SU-DHL-6 (cell line): ENCODE data around the gene KBTBD7.

Source experiments
- H2AFZ ChIP-seq: fragments of 200-600 bp; sonication (generic); 2 replicates; pipeline ENCODE4 v1.6.1; 2014; ENCODE audit warnings: low read depth, mild to moderate bottlenecking, moderate library complexity, mixed read lengths, antibody characterized with exemption, low read length; ENCODE audit not compliant: severe bottlenecking
- H3F3A ChIP-seq: fragments of 200-600 bp; shearing (Covaris generic); 2 replicates; pipeline ENCODE4 v1.6.0; 2016; ENCODE audit warnings: antibody characterized with exemption, mild to moderate bottlenecking; ENCODE audit not compliant: insufficient read depth
- H3K27ac ChIP-seq: fragments of 200-600 bp; sonication (generic); 2 replicates; pipeline ENCODE4 v1.5.1; 2016; ENCODE audit warnings: low read depth, mild to moderate bottlenecking, low read length, moderate library complexity, mixed read lengths
- H3K27me3 ChIP-seq: fragments of 200-600 bp; sonication (generic), shearing (Covaris generic); 2 replicates; pipeline ENCODE4 v1.6.0; 2014; ENCODE audit warnings: mild to moderate bottlenecking, low read length
- H3K36me3 ChIP-seq: fragments of 200-600 bp; sonication (generic); 2 replicates; pipeline ENCODE4 v1.6.1; 2014; ENCODE audit warnings: mild to moderate bottlenecking, low read length, mixed read lengths
- H3K4me2 ChIP-seq: fragments of 300-600, 200-600 bp; shearing (Covaris generic), sonication (generic); 2 replicates; pipeline ENCODE4 v1.6.0; 2014; ENCODE audit warnings: low read length, low read depth, mild to moderate bottlenecking; ENCODE audit not compliant: poor library complexity, severe bottlenecking
- H3K4me3 ChIP-seq: fragments of 200-600 bp; sonication (generic); 2 replicates; pipeline ENCODE4 v1.5.1; 2014; ENCODE audit warnings: antibody characterized with exemption, low read length, mild to moderate bottlenecking, mixed read lengths; ENCODE audit not compliant: insufficient read depth, poor library complexity, severe bottlenecking
- H3K79me2 ChIP-seq: fragments of 200-600 bp; sonication (generic); 2 replicates; pipeline ENCODE4 v1.6.1; 2014; ENCODE audit warnings: mild to moderate bottlenecking, low read length, moderate library complexity; ENCODE audit not compliant: insufficient read depth
- H3K9ac ChIP-seq: fragments of 200-600 bp; sonication (generic); 2 replicates; pipeline ENCODE4 v1.7.0; 2014; ENCODE audit warnings: mild to moderate bottlenecking, low read length
- H3K9me2 ChIP-seq: fragments of 200-600 bp; sonication (generic); replicated peaks from 2 replicates; pipeline ENCODE4 v1.6.1; 2014; ENCODE audit warnings: low read length; ENCODE audit not compliant: insufficient read depth
- H3K9me3 ChIP-seq: fragments of 200-600 bp; sonication (generic); 2 replicates; pipeline ENCODE4 v1.6.1; 2014; ENCODE audit warnings: low read length, mixed read lengths; ENCODE audit not compliant: insufficient read depth
- H4K20me1 ChIP-seq: fragments of 200-600 bp; sonication (generic); 2 replicates; pipeline ENCODE4 v1.6.1; 2014; ENCODE audit warnings: low read depth, mild to moderate bottlenecking, antibody characterized with exemption, low read length, moderate library complexity, mixed read lengths
- CTCF ChIP-seq: fragments of 200-600 bp; sonication (generic); IDR thresholded peaks from one replicate; pipeline ENCODE4 v1.5.1; 2017; ENCODE audit warnings: antibody characterized with exemption, mild to moderate bottlenecking, low read length, moderate library complexity; ENCODE audit not compliant: insufficient read depth, poor library complexity, severe bottlenecking
- EZH2phosphoT487 ChIP-seq: fragments of 200-600 bp; sonication (generic), shearing (Covaris generic); conservative IDR thresholded peaks from 2 replicates; pipeline ENCODE4 v1.6.1; 2018; ENCODE audit warnings: mild to moderate bottlenecking, antibody characterized with exemption, low read length, moderate library complexity, mixed read lengths

Gene KBTBD7

GRCh38 chr13:41196011-41196410 is 1.6 kb upstream of the KBTBD7 start:
- Histone ChIP-seq H3K79me2 (no peaks in the 10 kb centered on the region), H3K4me3 (no peak overlapping the region), H3K9ac (no peak overlapping the region), H3K27ac (peak overlapping the region; percentile 30), H4K20me1 (no peaks in the 10 kb centered on the region), H3K9me2 (no peaks in the 10 kb centered on the region), H3K27me3 (no peaks in the 10 kb centered on the region), H3K4me2 (peak overlapping the region; percentile 65), H3F3A (peaks cover 24% of the 10 kb centered on the region), H2AFZ (peak overlapping the region; percentile 44), H3K9me3 (peaks cover 21% of the 10 kb centered on the region; the same call in 1 of the 2 replicates), H3K36me3 (peaks cover 12% of the 10 kb centered on the region)
- no peak for TF ChIP-seq CTCF
- no peak for TF ChIP-seq EZH2phosphoT487

- no peaks in the 10 kb centered on the region for H3K79me2 ChIP-seq
- TF ChIP-seq CTCF (no peak), EZH2phosphoT487 (no peak)
- H3K9me2 ChIP-seq = no peaks in the 10 kb centered on the region
- H3K9ac ChIP-seq = no peak overlapping the region
- no peaks in the 10 kb centered on the region for H4K20me1 ChIP-seq
- H3K27me3 ChIP-seq = no peaks in the 10 kb centered on the region
- peak overlapping the region; percentile 65 for H3K4me2 ChIP-seq
- H2AFZ ChIP-seq = no peak overlapping the region
- H3F3A ChIP-seq = peaks cover 5% of the 10 kb centered on the region; the same call in 1 of the 2 replicates
- H3K4me3 ChIP-seq = no peak overlapping the region
- H3K9me3 ChIP-seq = peaks cover 5% of the 10 kb centered on the region; the same call in 1 of the 2 replicates
- H3K36me3 ChIP-seq = peaks cover 16% of the 10 kb centered on the region
- no peak overlapping the region for H3K27ac ChIP-seq
Measured at GRCh38 chr13:41193469-41193868, 900 bp downstream of the KBTBD7 start.

- H4K20me1 ChIP-seq = no peaks in the 10 kb centered on the region
- H3K79me2 ChIP-seq = no peaks in the 10 kb centered on the region
- no peak overlapping the region for H3K27ac ChIP-seq
- no peaks in the 10 kb centered on the region for H3K27me3 ChIP-seq
- peaks cover 16% of the 10 kb centered on the region for H3K36me3 ChIP-seq
- H3K4me3 ChIP-seq = no peak overlapping the region
- no peak overlapping the region for H2AFZ ChIP-seq
- no peak overlapping the region for H3K4me2 ChIP-seq
- H3K9ac ChIP-seq = no peak overlapping the region
- TF ChIP-seq CTCF (no peak), EZH2phosphoT487 (no peak)
- H3F3A ChIP-seq = no peaks in the 10 kb centered on the region; the same call in 1 of the 2 replicates
- H3K9me3 ChIP-seq = peaks cover 4% of the 10 kb centered on the region; the same call in 1 of the 2 replicates
- H3K9me2 ChIP-seq = no peaks in the 10 kb centered on the region
Measured at GRCh38 chr13:41188584-41188983, 5.8 kb downstream of the KBTBD7 start.
